NB4 (cell line): ENCODE data around the gene UMPS.
"Not testable (repeated sequence)": the region's sequence is repeated elsewhere in the genome, so short reads cannot be mapped to it uniquely, and the experiment has no call there.

ENCODE experiments used
- DNase-seq: peaks from one replicate; pipeline ENCODE4 v3.0.0; 2010; ENCODE audit warnings: low read depth
- H3K4me3 ChIP-seq: one replicate; pipeline ENCODE4 v1.5.1; 2011; ENCODE audit warnings: mild to moderate bottlenecking, low read depth, low read length, moderate library complexity
- MYC ChIP-seq: IDR thresholded peaks from 2 replicates; pipeline ENCODE4 v1.6.1; 2011; ENCODE audit warnings: low read depth, low read length
- POLR2A ChIP-seq: IDR thresholded peaks from 2 replicates; pipeline ENCODE4 v1.6.1; 2011; ENCODE audit warnings: mild to moderate bottlenecking; ENCODE audit not compliant: insufficient read length; ENCODE audit errors: extremely low read depth
- TF ChIP-seq, protein P1 (sequence below): IDR thresholded peaks from 2 replicates; pipeline ENCODE4 v1.6.1; 2011; ENCODE audit warnings: low read depth, low read length
- TF ChIP-seq, protein P2 (sequence below): IDR thresholded peaks from one replicate; pipeline ENCODE4 v1.5.1; 2012; ENCODE audit warnings: low read depth, low read length

The UMPS gene

DNA sequence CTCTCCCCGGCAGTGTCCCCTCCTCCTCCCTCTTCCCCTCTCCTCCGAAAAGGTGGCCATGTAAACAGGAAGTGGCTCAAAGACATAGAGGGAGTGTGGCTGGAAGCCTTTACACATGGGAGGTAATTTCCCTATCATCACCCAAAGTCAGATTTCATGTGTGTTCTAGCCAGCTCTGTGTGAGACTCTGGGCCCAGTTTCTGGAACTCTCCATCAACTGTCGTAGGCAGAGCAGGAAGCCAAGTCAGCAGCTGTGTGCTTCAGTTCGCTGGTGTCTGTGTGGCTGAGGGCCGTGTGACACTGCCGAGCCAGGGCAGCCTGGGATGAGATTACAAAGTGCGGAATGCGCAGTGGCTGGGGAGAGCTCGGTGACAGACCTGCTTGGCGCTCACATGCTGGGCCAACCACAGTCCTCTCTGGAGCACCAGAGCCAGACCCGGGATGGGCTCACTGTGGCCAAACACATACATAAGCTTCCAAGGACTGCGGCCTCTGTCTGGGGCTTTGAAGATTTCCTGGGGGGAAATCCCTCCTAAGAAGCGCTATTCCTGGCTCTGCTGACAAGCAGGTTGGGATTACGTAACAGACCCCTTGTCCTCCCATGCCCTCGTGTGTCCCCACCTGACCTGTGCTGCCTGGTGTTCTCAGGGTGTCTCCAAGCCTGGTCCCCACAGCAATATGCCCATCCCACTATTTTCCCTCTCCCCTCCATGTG lies 50.7 kb downstream of the UMPS start:
- TF ChIP-seq MYC (no peak), POLR2A (no peak)
- TF ChIP-seq, protein P1, sequence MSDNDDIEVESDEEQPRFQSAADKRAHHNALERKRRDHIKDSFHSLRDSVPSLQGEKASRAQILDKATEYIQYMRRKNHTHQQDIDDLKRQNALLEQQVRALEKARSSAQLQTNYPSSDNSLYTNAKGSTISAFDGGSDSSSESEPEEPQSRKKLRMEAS, result no peak
- TF ChIP-seq, protein P2, sequence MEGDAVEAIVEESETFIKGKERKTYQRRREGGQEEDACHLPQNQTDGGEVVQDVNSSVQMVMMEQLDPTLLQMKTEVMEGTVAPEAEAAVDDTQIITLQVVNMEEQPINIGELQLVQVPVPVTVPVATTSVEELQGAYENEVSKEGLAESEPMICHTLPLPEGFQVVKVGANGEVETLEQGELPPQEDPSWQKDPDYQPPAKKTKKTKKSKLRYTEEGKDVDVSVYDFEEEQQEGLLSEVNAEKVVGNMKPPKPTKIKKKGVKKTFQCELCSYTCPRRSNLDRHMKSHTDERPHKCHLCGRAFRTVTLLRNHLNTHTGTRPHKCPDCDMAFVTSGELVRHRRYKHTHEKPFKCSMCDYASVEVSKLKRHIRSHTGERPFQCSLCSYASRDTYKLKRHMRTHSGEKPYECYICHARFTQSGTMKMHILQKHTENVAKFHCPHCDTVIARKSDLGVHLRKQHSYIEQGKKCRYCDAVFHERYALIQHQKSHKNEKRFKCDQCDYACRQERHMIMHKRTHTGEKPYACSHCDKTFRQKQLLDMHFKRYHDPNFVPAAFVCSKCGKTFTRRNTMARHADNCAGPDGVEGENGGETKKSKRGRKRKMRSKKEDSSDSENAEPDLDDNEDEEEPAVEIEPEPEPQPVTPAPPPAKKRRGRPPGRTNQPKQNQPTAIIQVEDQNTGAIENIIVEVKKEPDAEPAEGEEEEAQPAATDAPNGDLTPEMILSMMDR, result no peak
- DNase-seq, result peak; percentile 22
- no peak overlapping the region for H3K4me3 ChIP-seq

- no peak overlapping the region for H3K4me3 ChIP-seq
- TF ChIP-seq MYC (no peak), POLR2A (no peak)
- TF ChIP-seq, protein P2, result no peak
- TF ChIP-seq, protein P1, result no peak
- no peak for DNase-seq
These were observed 51.5 kb downstream of the UMPS start for GRCh38 chr3:124781476-124782376.

DNA sequence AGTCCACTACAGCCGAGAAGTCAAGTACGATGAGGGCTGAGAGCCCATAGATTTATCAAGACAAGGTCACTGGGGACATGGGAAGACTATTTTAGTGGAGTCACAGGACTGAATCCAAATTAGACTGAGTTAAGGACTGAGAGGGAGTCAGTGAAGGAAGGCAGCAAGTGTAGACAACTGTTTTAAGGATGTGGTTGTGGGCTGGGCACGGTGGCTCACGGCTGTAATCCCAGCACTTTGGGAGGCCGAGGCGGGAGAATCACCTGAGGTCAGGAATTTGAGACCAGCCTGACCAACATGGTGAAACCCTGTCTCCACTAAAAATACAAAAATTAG lies 52.1 kb downstream of the UMPS start:
- H3K4me3 ChIP-seq, DNase-seq: not testable (repeated sequence)

- DNase-seq, result no peak
- TF ChIP-seq MYC (no peak), POLR2A (no peak)
- TF ChIP-seq, protein P1, result no peak
- TF ChIP-seq, protein P2, result no peak
- H3K4me3 ChIP-seq, result no peak overlapping the region
These were observed 53.4 kb downstream of the UMPS start for GRCh38 chr3:124783696-124784095.

DNA sequence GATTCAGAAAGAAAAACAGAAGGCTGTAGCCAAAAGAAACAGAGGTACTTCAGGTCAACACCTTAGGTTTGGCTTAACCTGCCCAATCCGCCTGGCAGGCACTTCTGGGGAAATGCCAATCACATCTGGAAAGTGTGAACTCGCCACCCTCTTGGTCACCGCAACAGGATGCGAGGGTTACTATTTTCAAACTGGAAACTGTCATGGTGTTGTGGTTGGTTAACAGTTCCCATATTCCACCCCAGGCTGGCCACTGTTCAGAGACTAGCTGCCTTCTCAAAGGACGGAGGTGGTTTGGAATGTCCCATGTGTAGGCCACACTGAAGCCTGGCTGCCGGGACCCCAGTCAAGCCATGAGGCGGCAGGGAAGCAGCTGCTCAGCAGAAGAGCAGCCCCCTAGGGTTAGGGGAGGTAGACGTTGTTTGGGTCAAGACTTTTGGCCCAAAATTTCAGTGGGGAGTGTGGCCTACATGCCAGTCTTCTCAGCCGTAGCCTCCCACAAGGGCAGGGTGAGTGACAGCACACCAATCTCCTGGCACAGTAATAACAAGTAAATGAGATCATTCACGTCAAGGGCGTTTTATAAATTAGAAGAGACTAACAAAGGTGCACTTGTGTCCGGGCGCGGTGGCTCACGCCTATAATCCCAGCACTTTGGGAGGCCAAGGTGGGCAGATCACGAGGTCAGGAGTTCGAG lies 54.6 kb downstream of the UMPS start:
- DNase-seq, result no peak
- H3K4me3 ChIP-seq, result no peak overlapping the region
- TF ChIP-seq, protein P1, result no peak
- TF ChIP-seq POLR2A (no peak), MYC (no peak)
- TF ChIP-seq, protein P2, result no peak

- H3K4me3 ChIP-seq, result no peak overlapping the region
- TF ChIP-seq MYC, result no peak
- TF ChIP-seq, protein P2, result no peak
- TF ChIP-seq, protein P1, result no peak
- TF ChIP-seq POLR2A, result no peak
- no peak for DNase-seq
These were observed 55.7 kb downstream of the UMPS start for GRCh38 chr3:124785973-124786372.
